ENCODE measurements around the gene USP28. TPM values are rescaled to one million over a fixed set of nuclear protein-coding genes. Genes with fewer than 3 reads are reported as not detected.
A peak's percentile ranks its signal among the peaks of the same experiment; 100 is the strongest.

USP28 gene
- total RNA-seq, 1 experiment from 2014 or later: 74.4 TPM

DNA sequence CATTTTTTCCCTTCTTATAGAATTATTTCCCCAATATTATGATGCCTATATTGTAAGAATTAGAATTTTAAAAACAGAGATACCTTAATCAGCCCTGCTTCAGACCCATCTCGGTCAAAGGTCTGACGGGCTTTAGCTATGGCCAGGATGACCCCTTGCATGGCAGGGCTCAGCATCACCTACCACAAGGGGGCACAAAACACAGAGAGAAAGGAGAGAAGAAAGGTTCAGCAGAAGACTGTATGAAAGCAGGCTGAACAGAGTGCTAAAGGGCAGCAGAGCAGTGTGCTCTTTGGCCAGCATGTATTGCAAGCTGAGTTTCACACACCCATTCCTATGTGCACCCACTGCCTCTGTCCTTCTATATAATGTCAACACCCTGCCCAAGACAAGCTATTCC, 69.0 kb downstream of the USP28 start:
- Histone ChIP-seq H3K27me3 (replicated peaks; ENCODE audit: control insufficient read depth, insufficient read depth, low read length) (no peaks in the 10 kb centered on the region), H3K4me3 (ENCODE audit: low read depth, low read length) (no peak overlapping the region), H3K36me3 (ENCODE audit: control insufficient read depth, insufficient read depth, low read length) (peaks cover 5% of the 10 kb centered on the region), H3K9me3 (no peaks in the 10 kb centered on the region), H3K4me1 (no peaks in the 10 kb centered on the region)
- Mint-ChIP-seq H3K27ac (ENCODE audit: unreplicated experiment) (no peak overlapping the region), H3K9me3 (ENCODE audit: unreplicated experiment) (no peaks in the 10 kb centered on the region), H3K4me1 (ENCODE audit: low read depth, unreplicated experiment) (no peaks in the 10 kb centered on the region), H3K27me3 (ENCODE audit: insufficient read depth, unreplicated experiment) (no peaks in the 10 kb centered on the region), H3K4me3 (ENCODE audit: unreplicated experiment) (no peak overlapping the region), H3K36me3 (ENCODE audit: insufficient read depth, unreplicated experiment) (peaks cover 62% of the 10 kb centered on the region)
- CTCF ChIA-PET: interaction anchor here (0.5 to 2.9 kb wide), 15 partner anchors 10 to 456 kb away, joined by 3 to 30 read pairs (median 5); partner anchors contain the start of gene ZW10
- intact Hi-C loops (cut with micrococcal nuclease; ENCODE audit: unreplicated experiment): loop anchor here (1.0 to 5.0 kb wide), 2 partner anchors 66 to 456 kb away; no protein-coding TSS in a partner anchor
- BruUV-seq (replicated peaks): no TSS peak
- POLR2A ChIA-PET: interaction anchor here (0.7 kb wide), 1 partner anchor 68 kb away, joined by 3 read pairs; no protein-coding TSS in a partner anchor
- peak; percentile 77 to 82 for DNase-seq
- TF ChIP-seq, protein P1, sequence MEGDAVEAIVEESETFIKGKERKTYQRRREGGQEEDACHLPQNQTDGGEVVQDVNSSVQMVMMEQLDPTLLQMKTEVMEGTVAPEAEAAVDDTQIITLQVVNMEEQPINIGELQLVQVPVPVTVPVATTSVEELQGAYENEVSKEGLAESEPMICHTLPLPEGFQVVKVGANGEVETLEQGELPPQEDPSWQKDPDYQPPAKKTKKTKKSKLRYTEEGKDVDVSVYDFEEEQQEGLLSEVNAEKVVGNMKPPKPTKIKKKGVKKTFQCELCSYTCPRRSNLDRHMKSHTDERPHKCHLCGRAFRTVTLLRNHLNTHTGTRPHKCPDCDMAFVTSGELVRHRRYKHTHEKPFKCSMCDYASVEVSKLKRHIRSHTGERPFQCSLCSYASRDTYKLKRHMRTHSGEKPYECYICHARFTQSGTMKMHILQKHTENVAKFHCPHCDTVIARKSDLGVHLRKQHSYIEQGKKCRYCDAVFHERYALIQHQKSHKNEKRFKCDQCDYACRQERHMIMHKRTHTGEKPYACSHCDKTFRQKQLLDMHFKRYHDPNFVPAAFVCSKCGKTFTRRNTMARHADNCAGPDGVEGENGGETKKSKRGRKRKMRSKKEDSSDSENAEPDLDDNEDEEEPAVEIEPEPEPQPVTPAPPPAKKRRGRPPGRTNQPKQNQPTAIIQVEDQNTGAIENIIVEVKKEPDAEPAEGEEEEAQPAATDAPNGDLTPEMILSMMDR (IDR thresholded peaks at IDR 0.05; ENCODE audit: insufficient read depth in 1 of 2, low read depth in 1 of 2, low read length in 1 of 2, severe bottlenecking in 1 of 2, unreplicated experiment in 1 of 2): peak; percentile 87 to 90

GRCh38 chr11:113805640-113806039, 69.7 kb downstream of the USP28 start:
- BruUV-seq (replicated peaks): no TSS peak
- H3K4me3 Mint-ChIP-seq (ENCODE audit: unreplicated experiment): no peak overlapping the region
- TF ChIP-seq, protein P1 (IDR thresholded peaks at IDR 0.05; ENCODE audit: insufficient read depth in 1 of 2, low read depth in 1 of 2, low read length in 1 of 2, severe bottlenecking in 1 of 2, unreplicated experiment in 1 of 2): no peak
- H3K27ac Mint-ChIP-seq (ENCODE audit: unreplicated experiment): no peak overlapping the region
- no peaks in the 10 kb centered on the region for H3K27me3 Mint-ChIP-seq (ENCODE audit: insufficient read depth, unreplicated experiment)
- no peaks in the 10 kb centered on the region for H3K9me3 Mint-ChIP-seq (ENCODE audit: unreplicated experiment)
- CTCF ChIA-PET: interaction anchor here (0.6 to 2.9 kb wide), 6 partner anchors 9 to 934 kb away, joined by 3 to 30 read pairs (median 10); partner anchors contain the start of genes TTC12 and ZW10
- H3K36me3 ChIP-seq (ENCODE audit: control insufficient read depth, insufficient read depth, low read length): peaks cover 5% of the 10 kb centered on the region
- H3K4me1 Mint-ChIP-seq (ENCODE audit: low read depth, unreplicated experiment): no peaks in the 10 kb centered on the region
- H3K36me3 Mint-ChIP-seq (ENCODE audit: insufficient read depth, unreplicated experiment): peaks cover 63% of the 10 kb centered on the region
- DNase-seq: no peak
- no peaks in the 10 kb centered on the region for H3K4me1 ChIP-seq
- no peaks in the 10 kb centered on the region for H3K27me3 ChIP-seq (replicated peaks; ENCODE audit: control insufficient read depth, insufficient read depth, low read length)
- no peaks in the 10 kb centered on the region for H3K9me3 ChIP-seq
- POLR2A ChIA-PET: no interaction called here
- intact Hi-C loops (cut with micrococcal nuclease; ENCODE audit: unreplicated experiment): loop anchor here (1.0 to 5.0 kb wide), 2 partner anchors 67 to 457 kb away; no protein-coding TSS in a partner anchor
- no peak overlapping the region for H3K4me3 ChIP-seq (ENCODE audit: low read depth, low read length)

GRCh38 chr11:113802621-113803020, 72.8 kb downstream of the USP28 start:
- Histone ChIP-seq H3K27me3 (replicated peaks; ENCODE audit: control insufficient read depth, insufficient read depth, low read length) (no peaks in the 10 kb centered on the region), H3K36me3 (ENCODE audit: control insufficient read depth, insufficient read depth, low read length) (peaks cover 5% of the 10 kb centered on the region), H3K9me3 (no peaks in the 10 kb centered on the region), H3K4me1 (no peaks in the 10 kb centered on the region), H3K4me3 (ENCODE audit: low read depth, low read length) (no peak overlapping the region)
- H3K9me3 Mint-ChIP-seq (ENCODE audit: unreplicated experiment): no peaks in the 10 kb centered on the region
- ChIA-PET POLR2A (no interaction called here), CTCF (no interaction called here)
- H3K4me1 Mint-ChIP-seq (ENCODE audit: low read depth, unreplicated experiment): no peaks in the 10 kb centered on the region
- no peak overlapping the region for H3K4me3 Mint-ChIP-seq (ENCODE audit: unreplicated experiment)
- intact Hi-C loops (cut with micrococcal nuclease; ENCODE audit: unreplicated experiment): no loop called here
- peaks cover 68% of the 10 kb centered on the region for H3K36me3 Mint-ChIP-seq (ENCODE audit: insufficient read depth, unreplicated experiment)
- H3K27ac Mint-ChIP-seq (ENCODE audit: unreplicated experiment): no peak overlapping the region
- no peaks in the 10 kb centered on the region for H3K27me3 Mint-ChIP-seq (ENCODE audit: insufficient read depth, unreplicated experiment)
- no TSS peak for BruUV-seq (replicated peaks)
- TF ChIP-seq, protein P1 (IDR thresholded peaks at IDR 0.05; ENCODE audit: insufficient read depth in 1 of 2, low read depth in 1 of 2, low read length in 1 of 2, severe bottlenecking in 1 of 2, unreplicated experiment in 1 of 2): no peak
- DNase-seq: no peak

Data from Caco-2 (cell line).